Anterior cingulate cortex (tissue), 58 donors: ENCODE data around the gene TRAFD1.

Source experiments
- DNase-seq, 58 donors: peaks; one replicate each; lab custom pipeline; 2025; lab: John Stamatoyannopoulos, UW

Gene TRAFD1

DNA sequence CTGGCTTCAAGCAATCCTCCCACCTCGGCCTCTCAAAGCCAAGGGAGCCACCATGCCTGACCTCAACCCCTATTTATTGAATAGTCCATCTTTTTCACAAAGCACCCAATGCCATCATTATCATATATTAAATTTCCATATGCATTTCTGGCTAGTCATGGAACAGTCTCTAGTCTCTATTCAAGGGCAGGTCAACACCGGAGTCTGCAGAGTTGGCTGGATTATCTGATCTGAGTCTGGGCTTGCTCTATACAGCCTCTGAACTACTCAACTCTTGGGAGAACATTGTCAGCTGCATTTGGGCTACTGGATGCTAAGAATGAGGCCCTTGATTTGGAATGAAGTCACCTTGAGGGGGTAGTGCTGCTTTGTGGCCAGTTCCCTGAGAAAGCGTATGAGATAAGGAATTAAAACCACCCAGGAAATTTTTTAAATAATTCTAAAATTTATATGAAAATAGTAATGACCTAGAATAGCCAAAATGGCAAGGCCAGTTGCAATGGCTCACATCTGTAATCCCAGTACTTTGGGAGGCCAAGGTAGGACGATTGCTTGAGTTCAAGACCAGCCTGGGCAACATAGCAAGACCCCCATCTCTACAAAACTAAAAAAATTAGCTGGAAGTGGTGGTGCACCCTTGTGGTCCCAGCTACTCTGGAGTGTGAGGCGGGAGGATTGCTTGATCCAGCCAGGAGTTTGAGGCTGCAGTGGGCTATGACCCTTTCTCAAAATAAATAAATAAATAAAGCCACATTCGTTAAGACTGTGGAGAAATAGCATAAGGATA is 9.9 kb upstream of the TRAFD1 start:
- DNase-seq: peak in 1 of 58 donors; percentile 5

DNA sequence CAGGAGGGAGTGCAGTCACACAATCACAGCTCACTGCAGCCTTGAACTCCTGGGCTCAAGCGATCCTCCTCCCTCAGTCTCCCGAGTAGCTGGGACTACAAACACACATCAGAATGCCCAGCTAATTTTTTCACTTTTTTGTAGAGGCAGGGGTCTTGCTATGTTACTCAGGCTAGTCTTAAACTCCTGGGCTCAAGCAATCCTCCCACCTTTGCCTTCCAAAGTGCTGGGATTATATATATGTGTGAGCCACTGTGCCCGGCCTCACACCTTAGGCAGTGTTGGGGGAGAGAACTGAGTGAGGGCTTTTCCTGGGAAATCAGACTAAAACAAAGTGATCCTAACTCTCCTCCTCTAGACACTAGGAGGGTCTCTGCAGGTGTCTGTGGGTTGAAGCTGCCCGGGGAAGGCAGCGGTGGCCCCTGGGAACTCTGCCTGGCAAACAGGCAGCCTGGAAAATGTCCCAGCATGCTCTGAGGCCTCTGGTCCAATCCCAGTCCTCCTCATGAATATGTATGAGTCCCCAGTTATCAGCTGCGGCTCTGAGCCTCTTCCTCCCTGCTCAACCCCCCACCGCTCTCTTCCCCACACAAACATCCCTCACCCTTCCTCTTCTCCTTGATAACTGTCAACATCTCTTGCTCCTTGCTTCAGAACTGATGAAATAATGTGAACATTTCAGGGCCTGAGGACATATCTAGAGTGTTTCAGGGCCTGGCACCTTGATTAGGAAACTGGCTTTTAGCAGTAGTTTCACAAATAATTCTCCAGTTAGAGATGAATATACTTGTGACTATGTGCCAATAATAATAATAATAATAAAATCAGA is 8.9 kb upstream of the TRAFD1 start:
- DNase-seq: peak in 56 of 58 donors; percentile 12 to 92 (median 74)

DNA sequence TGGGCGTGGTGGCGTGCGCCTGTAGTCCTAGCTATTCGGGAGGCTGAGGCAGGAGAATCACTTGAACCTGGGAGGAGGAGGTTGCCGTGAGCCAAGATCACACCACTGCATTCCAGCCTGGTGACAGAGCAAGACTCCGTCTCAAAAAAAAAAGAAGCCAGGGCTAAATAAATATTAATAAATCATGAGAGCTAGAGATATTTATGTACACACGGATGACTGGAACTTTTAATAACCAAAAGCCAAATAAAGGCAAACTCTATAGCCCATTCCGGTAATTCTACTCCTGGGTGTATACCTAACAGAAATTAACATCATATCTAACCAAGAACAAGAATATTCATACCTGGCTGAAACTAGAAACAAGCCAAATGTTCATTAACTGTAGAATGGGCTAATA is 7.7 kb upstream of the TRAFD1 start:
- no peak for DNase-seq

DNA sequence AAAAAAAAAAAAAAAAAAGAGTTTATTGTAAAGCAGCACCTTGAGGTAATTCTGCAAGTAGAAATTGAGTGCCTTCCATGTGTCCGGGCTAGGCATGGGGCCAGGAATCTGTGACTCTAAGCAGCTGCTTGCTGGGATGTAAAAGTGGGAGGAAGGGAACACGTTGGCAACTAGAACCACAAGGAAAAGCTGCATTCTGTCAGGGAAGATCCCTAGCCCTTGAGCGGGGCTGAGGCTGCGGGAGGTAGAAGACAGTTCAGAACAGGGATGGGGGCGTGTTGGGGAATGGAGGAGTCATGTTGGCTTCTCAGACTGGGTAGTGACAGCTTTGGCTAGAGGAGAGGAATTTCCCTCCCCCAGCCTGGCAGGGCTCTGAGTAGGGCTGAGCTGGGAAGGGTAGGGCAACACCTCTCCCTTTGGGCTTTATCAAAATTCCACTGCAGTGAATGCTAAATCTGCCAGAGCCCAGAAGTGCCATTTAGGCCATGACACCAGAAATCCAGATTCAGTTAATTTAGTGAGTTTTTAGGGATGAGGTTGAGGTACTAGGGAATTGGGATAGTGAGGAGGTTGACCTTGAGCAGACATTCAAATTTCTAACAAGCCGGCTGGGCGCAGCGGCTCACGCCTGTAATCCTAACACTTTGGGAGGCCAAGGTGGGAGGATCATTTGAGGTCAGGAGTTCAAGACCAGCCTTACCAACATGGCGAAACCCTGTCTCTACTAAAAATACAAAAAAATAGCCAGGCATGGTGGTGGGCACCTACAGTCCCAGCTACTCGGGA is 3.4 kb upstream of the TRAFD1 start:
- peak in 54 of 58 donors; percentile 1 to 80 (median 36) for DNase-seq

DNA sequence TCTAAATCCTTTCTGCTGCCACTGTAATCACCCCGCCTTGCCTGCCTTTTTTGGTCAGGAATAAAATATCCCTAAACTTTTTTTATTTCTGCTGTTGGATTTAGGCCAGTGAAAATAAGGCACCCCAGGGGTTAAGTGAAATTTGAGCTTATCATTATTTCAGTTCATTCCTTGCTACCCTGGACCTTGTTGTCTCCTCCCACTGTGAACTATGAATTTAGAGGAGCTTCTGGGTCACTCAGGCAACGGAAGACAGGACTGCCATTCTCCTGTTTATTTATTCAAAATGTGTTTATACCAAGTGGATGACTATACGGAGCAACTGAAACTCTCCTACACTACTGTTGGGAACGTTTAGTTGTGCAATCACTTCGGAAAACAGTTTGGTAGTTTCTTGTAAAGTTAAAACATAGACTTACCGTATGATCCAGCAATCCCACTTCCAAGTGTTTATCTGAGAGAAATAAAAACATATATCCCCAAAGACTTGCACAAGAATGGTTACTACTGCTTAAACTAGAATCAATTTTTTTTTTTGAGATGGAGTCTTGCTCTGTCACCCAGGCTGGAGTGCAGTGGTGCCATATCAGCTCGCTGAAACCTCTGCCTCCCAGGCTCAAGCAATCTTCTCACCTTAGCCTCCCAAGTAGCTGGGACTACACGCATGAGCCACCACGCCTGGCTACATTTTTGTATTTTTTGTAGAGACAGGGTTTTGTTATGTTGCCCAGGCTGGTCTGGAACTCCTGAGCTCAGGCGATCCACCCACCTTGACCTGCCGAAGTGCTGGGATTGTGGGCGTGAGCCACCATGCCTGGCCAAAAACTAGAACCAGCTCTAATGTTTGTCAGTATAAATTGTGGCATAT is 2.3 kb upstream of the TRAFD1 start:
- DNase-seq: no peak

DNA sequence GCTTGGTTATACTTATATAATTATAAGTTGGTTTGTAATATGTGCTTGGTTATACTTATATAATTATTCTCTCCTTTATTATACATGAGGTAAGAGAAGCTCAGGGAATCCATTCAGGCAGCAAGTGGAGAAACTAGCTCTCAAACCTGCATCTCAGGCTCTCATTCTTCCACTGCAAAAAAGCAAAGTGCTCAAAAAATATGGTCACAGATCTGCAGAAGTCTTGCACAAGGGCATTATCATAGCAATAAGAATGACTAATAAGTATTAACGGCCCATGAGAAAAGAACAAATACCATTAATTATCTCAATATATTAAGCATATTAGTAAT is 476 bp upstream of the TRAFD1 start:
- no peak for DNase-seq

DNA sequence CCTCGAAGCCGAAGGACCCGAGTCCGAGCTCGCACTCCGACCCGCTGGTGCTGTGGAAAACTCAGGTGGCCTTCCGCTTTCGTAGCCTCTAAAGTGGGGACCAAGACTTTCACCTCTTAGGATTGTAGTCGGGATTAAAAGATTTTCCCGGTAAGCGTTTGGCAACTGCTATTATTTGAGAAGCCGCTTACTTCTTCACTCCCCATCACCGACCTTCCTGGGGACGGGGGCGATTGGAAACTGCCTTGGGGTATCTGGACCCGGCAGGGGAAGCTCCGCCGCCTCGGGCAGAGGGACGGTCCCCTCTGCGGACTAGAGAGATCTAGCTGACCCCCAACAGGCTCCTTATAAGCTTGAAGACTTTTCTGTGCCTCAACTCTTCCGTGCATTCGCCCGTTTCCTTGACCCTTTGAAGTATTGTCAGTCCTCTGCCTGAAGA is 659 bp downstream of the TRAFD1 start:
- peak in 1 of 58 donors; percentile 21 for DNase-seq

DNA sequence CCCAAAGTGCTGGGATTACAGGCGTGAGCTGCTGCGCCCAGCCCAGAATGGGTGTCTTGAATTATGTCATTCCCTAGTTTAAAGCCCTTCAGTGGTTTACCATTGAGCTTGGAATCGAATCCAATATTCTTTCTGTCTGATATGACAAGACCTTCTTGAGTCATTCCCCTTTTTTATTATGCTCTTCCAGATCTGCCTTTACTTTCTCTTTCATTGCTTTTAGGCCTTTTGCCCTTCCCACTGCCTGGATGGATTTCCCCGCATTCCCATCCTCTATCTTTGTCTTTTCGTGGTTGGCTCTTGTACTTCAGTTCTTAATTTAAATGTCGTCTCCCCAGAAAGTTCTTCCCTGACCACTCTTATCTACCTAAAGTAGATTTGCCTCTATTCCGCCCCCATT is 1.6 kb downstream of the TRAFD1 start:
- no peak for DNase-seq

DNA sequence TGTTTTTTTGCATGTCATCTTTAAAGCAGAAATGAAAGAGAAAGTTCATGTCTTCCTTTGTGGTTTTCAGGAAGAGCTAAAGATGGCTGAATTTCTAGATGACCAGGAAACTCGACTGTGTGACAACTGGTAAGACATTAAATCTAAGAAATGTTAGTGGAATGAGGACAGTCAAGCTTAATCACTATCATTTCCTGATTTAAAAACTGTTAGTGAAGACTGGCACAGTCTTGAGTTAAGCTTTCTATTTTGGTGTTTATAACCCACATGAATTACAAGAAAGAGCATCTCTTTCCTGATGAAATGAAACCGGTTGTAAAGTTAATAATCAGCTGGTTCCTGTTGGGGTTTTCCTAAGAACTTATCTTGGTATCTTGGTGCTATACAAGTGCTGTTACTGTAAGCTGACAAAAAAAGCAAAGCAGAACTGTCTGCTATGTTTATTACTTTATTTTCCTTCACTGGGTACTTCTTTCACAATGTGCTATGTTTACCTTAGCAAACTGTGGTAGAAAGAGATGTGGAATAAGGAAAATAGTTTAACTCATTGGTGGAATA is 5.2 kb downstream of the TRAFD1 start:
- no peak for DNase-seq

DNA sequence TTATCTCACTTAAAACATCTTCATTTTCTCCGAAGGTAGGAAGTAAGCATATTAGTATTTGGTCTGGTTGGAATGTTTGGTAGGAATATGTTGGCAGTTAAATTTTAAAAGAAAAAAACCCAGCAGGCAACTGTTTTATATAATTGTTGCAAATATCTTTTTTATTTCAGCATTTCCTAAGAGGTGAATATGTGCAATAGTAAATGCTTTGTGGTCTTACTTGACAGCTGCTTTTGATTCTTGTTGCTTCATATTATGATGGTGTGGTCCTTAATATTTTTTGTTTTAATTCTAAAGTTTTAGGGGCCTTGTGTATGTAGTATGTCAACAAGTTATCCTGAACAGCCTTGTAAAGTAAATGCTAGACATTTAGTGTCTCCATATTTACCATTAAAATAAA is 6.3 kb downstream of the TRAFD1 start:
- DNase-seq: no peak

DNA sequence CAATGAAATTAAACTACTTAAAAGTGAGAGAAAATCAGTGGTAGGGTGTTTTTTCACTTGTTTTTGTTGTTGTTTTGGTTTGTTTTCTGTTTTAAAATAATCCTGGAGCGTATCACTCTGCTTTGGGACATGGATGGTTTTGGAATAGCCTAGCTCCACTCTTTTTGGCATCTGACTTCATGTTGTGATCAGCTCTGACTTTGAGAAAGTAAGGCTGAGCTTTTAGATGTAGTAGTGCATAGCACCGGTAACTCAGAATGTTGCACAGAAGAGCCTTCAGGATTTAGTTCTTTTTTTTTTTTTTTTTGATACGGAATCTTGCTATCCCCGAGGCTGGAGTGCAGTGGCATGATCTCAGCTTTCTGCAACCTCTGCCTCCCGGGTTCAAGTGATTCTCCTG is 8.1 kb downstream of the TRAFD1 start:
- DNase-seq: no peak

DNA sequence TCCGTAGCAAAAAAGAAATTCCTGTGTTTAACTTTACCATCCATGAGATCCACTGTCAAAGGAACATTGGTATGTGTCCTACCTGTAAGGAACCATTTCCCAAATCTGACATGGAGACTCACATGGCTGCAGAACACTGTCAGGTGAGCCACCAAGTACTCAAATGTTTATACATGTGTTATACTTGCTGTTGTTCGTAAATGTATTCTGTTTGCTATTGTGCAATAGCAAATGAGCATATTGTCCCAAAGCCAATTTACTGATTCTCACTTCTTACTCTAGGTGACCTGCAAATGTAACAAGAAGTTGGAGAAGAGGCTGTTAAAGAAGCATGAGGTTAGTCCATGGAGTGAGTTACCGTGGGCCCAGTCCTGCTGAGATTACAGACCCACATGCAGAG is 9.4 kb downstream of the TRAFD1 start:
- no peak for DNase-seq

DNA sequence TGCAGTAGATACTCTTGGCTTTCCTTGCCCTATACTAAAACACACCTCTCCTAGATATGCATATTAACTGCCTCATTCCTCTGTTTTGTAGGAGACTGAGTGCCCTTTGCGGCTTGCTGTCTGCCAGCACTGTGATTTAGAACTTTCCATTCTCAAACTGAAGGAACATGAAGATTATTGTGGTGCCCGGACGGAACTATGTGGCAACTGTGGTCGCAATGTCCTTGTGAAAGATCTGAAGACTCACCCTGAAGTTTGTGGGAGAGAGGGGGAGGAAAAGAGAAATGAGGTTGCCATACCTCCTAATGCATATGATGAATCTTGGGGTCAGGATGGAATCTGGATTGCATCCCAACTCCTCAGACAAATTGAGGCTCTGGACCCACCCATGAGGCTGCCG is 15.4 kb downstream of the TRAFD1 start:
- no peak for DNase-seq

DNA sequence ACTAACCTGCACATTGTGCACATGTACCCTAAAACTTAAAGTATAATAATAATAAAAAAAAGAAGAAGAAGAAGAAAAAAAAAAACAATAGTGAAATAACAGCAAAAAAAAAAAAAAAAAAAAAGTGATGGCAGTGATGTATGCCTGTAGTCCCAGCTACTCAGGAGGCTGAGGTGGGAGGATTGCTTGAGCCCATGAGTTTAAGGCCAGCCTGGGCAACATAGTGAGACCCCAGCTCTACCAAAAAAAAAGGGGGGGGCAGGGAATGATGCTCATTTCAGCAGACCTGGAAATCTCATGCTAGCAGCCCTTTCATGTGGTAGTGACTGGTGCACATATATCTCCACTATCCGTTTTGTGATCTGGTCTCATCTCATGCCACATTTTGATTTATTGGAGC is 20.8 kb downstream of the TRAFD1 start:
- no peak for DNase-seq

DNA sequence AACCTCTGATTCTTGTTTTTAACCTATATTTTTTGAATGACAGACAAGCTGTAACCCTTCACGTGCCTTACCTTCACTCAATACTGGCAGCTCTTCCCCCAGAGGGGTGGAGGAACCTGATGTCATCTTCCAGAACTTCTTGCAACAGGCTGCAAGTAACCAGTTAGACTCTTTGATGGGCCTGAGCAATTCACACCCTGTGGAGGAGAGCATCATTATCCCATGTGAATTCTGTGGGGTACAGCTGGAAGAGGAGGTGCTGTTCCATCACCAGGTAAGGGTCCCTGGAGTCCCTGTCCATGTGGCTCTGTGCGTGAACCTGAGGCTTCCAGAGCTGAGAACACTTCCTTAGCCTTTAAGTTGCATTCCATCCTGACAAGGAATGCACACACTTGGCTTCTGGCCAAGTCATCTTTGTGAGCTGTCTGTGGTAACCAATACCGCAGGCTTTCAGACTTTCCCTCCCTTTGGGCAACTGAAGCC is 22.7 kb downstream of the TRAFD1 start:
- no peak for DNase-seq

DNA sequence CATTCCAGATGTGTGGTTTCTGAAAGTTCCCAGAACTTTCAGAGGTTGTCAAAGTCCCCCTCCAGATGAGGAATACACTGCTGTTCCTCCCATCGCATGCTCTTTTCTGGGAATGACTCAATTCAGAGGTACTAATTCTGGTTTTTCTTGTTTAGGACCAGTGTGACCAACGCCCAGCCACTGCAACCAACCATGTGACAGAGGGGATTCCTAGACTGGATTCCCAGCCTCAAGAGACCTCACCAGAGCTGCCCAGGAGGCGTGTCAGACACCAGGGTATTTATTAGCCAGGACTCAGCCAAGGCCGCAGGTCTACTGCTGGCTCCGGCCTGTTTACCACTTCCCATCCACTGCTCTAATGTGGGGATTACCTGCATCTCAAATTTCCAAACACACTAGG is 24.2 kb downstream of the TRAFD1 start:
- no peak for DNase-seq

DNA sequence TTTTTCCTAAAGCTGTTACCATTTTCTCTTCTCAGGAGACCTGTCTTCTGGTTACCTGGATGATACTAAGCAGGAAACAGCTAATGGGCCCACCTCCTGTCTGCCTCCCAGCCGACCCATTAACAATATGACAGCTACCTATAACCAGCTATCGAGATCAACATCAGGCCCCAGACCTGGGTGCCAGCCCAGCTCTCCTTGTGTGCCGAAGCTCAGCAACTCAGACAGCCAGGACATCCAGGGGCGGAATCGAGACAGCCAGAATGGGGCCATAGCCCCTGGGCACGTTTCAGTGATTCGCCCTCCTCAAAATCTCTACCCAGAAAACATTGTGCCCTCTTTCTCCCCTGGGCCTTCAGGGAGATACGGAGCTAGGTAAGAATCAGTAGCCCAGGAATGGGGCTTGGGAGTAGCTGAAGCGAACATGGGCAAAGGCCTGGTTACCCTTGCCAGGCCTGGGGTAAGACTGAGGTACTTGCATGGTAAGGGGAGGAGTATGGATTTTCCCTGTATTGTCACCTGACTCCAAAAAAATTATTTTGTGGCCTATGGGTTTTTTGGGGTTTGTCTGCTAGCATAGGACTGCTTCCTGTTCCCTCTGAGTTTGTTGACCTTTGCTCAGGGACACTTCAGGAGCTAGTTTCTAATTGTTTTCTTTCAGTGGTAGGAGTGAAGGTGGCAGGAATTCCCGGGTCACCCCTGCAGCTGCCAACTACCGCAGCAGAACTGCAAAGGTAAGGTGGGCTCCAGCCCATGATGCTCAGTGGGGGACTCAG is 26.6 kb downstream of the TRAFD1 start:
- DNase-seq: no peak

DNA sequence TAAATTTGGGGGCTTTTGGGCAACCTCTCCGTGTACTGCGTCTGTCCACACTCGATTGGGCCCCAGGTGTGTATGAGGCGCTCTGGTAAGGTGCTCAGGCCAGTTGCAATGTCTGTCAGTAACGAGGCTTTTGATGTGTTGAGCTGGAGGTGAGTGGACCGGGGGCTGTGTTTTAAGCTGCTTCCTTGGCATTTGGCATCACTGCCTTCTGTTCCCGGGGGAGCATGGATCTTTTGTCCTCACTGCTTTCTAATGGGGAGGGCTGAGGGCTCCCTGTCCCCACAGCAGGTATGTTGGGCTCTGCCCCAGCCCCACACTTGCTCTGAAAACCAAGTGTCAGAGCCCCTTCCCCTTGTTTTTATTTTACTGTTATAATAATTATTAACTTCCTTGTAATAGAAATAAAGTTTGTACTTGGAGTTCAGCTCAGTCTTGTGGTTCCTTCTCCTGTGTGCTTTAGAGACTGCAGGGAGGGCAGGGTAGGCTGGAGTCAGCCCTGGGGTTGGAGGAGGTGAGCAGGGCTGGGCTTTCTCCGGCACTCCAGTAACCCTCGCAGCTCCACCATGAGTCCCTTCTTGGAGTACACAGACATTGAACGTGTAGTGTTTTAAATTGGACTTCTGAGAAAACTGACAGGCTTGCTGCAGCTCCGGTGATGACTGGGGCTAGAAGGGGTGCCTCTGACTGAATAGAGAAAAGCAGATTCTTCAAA is 28.0 kb downstream of the TRAFD1 start:
- DNase-seq: no peak
